T-cell (primary cell): ENCODE data around the gene ESR1. TPM values are rescaled to one million over a fixed set of nuclear protein-coding genes. Genes with fewer than 3 reads are reported as not detected.

Source experiments
- ATAC-seq, 4 experiments: fragments of 200-7000 bp in 3 of 4; fragments of 150-1000 bp in 1 of 4; cut with Tn5 transposase; replicated peaks in 1 of 4; 1 replicate in 3 of 4; 2 replicates in 1 of 4; pipeline ENCODE4 v1.10.0; 2021; ENCODE audit warnings: moderate library complexity in 3 of 4, mild to moderate bottlenecking in 2 of 4, moderate number of reproducible peaks in 1 of 4
- CTCF ChIA-PET, 2 donors: fragments of 300-600 bp; sonication (Branson Sonifier 250); formaldehyde crosslinking; loops; one replicate each; lab custom pipeline; 2022; ENCODE audit warnings: antibody characterized with exemption in 2 of 2; lab: Charles Lee
- POLR2A ChIA-PET, 2 donors: fragments of 300-600 bp; sonication (Branson Sonifier 250); formaldehyde crosslinking; loops; one replicate each; lab custom pipeline; 2022; ENCODE audit warnings: antibody characterized with exemption in 2 of 2; lab: Charles Lee
- DNase-seq, 35 experiments: peaks; one replicate each; pipeline versions ENCODE4 v3.0.0 to v3.0.0-alpha.2; 2013 to 2023
- H3K27ac ChIP-seq: one replicate; pipeline ENCODE4 v1.5.1; 2013; ENCODE audit warnings: low read length
- H3K27me3 ChIP-seq, 2 experiments: replicated peaks in 1 of 2; 1 replicate in 1 of 2; 2 replicates in 1 of 2; pipeline versions ENCODE4 v1.6.1 to v1.7.0; 2013; ENCODE audit warnings: low read length in 1 of 2, mixed read lengths in 1 of 2; ENCODE audit not compliant: control insufficient read depth in 2 of 2, insufficient read depth in 2 of 2; ENCODE audit errors: extremely low read depth in 1 of 2
- H3K36me3 ChIP-seq, 2 donors: 1 replicate in 1 of 2; 2 replicates in 1 of 2; pipeline versions ENCODE4 v1.6.1 to v1.7.0; 2013; ENCODE audit warnings: low read length in 1 of 2; ENCODE audit not compliant: control insufficient read depth in 2 of 2, insufficient read depth in 1 of 2; ENCODE audit errors: extremely low read depth in 1 of 2
- H3K4me1 ChIP-seq, 2 experiments: 1 replicate in 1 of 2; 2 replicates in 1 of 2; pipeline versions ENCODE4 v1.6.1 to v1.7.0; 2013; ENCODE audit warnings: low read length in 2 of 2, mixed read lengths in 1 of 2; ENCODE audit not compliant: insufficient read depth in 2 of 2, control insufficient read depth in 1 of 2; ENCODE audit errors: extremely low read depth in 1 of 2
- H3K4me3 ChIP-seq, 2 donors: 1 replicate in 1 of 2; 2 replicates in 1 of 2; pipeline versions ENCODE4 v1.5.1 to v1.7.0; 2013; ENCODE audit warnings: mild to moderate bottlenecking in 2 of 2, low read length in 1 of 2, moderate library complexity in 1 of 2; ENCODE audit not compliant: control insufficient read depth in 1 of 2; ENCODE audit errors: extremely low read depth in 1 of 2
- H3K9me3 ChIP-seq: 2 replicates; pipeline ENCODE4 v1.7.0; 2013
- H3K27ac Mint-ChIP-seq, 2 donors: one replicate each; pipeline ENCODE4 v1.8.0; 2020 to 2021; ENCODE audit warnings: mild to moderate bottlenecking in 2 of 2, mixed read lengths in 2 of 2
- H3K27me3 Mint-ChIP-seq, 2 donors: one replicate each; pipeline ENCODE4 v1.8.0; 2021 to 2022; ENCODE audit warnings: mixed read lengths in 2 of 2
- H3K36me3 Mint-ChIP-seq: one replicate; pipeline ENCODE4 v1.8.0; 2021; ENCODE audit warnings: mixed read lengths
- H3K4me1 Mint-ChIP-seq, 3 donors: one replicate each; pipeline ENCODE4 v1.8.0; 2020 to 2022; ENCODE audit warnings: mixed read lengths in 3 of 3, mild to moderate bottlenecking in 1 of 3
- H3K4me3 Mint-ChIP-seq, 3 donors: one replicate each; pipeline ENCODE4 v1.8.0; 2020 to 2022; ENCODE audit warnings: mild to moderate bottlenecking in 3 of 3, mixed read lengths in 3 of 3, moderate library complexity in 3 of 3
- H3K9me3 Mint-ChIP-seq, 3 donors: one replicate each; pipeline ENCODE4 v1.8.0; 2020 to 2022; ENCODE audit warnings: mixed read lengths in 3 of 3
- WGBS: methylation state at CpG from one replicate; pipeline ENCODE4 v1.1.5; 2013; ENCODE audit warnings: missing lambda C conversion rate; ENCODE audit not compliant: insufficient coverage; 5-methylcytosine and 5-hydroxymethylcytosine counted together
- total RNA-seq, 35 experiments: library from RNA in 6 of 35; stranded (reverse) in 6 of 35; fragments of 120-200 nt in 1 of 35; gene quantifications; one replicate each; pipeline versions ENCODE4 v1.2.1 to v1.2.4 and lab custom pipeline; 2013 to 2026

Gene ESR1
- total RNA-seq, 5 donors from 2014 or later (not counting 1 experiment from before 2014, with no cell fraction given) = 1.5 to 7.3 (median 5.8) TPM

GRCh38 chr6:152078804-152079203 lies 271.3 kb downstream of the ESR1 start:
- 93% methylated on average over 6 of the region's 7 CpGs for WGBS
- H3K27ac Mint-ChIP-seq = no peak overlapping the region
- no peak for ATAC-seq
- H3K4me3 Mint-ChIP-seq = no peak overlapping the region
- peaks cover 26% of the 10 kb centered on the region for H3K36me3 Mint-ChIP-seq
- peaks cover 5 to 43% (median 32%) of the 10 kb centered on the region in 3 donors for H3K9me3 Mint-ChIP-seq
- Histone ChIP-seq H3K27me3 (peaks cover 0 to 9% of the 10 kb centered on the region in 2 experiments), H3K36me3 (no peaks in the 10 kb centered on the region), H3K27ac (no peak overlapping the region), H3K4me3 (no peak overlapping the region), H3K4me1 (no peaks in the 10 kb centered on the region), H3K9me3 (peaks cover 2% of the 10 kb centered on the region)
- no peak for DNase-seq
- ChIA-PET POLR2A (no interaction called here), CTCF (no interaction called here)
- H3K4me1 Mint-ChIP-seq = no peaks in the 10 kb centered on the region
- peaks cover 10 to 15% of the 10 kb centered on the region in 2 donors for H3K27me3 Mint-ChIP-seq

DNA sequence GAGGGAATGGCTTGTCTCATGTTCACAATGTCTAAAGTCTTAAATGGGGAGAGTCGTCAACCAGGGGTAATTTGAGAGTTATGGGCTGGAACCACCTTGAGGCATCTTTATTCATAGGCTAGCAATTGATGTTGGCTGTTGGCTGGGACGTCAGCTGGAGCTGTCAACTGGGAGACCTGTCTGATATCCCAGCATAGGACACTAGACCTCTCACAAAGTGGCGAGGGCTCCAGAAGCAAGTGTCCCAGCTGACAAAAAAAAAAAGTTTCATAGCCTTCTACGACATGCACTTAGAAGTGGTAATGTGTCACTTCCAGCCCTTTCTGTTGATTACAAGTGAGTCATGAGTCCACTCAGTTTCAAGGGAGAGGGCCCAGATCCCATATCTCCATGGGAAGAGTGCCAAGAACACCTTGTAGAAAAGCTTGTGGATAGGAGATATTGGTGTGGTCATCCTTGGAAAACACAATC lies 278.0 kb downstream of the ESR1 start:
- H3K36me3 Mint-ChIP-seq = no peaks in the 10 kb centered on the region
- CTCF ChIA-PET = no interaction called here
- Histone ChIP-seq H3K27ac (no peak overlapping the region), H3K4me3 (no peak overlapping the region), H3K4me1 (no peaks in the 10 kb centered on the region), H3K27me3 (no peaks in the 10 kb centered on the region), H3K36me3 (no peaks in the 10 kb centered on the region), H3K9me3 (no peaks in the 10 kb centered on the region)
- no peaks in the 10 kb centered on the region for H3K4me1 Mint-ChIP-seq
- POLR2A ChIA-PET = no interaction called here
- ATAC-seq = no peak
- peaks cover 1 to 5% of the 10 kb centered on the region in 2 donors for H3K27me3 Mint-ChIP-seq
- H3K4me3 Mint-ChIP-seq = no peak overlapping the region
- DNase-seq = no peak
- H3K27ac Mint-ChIP-seq = no peak overlapping the region
- H3K9me3 Mint-ChIP-seq = peaks cover 0 to 5% (median 3%) of the 10 kb centered on the region in 3 donors
- WGBS = 92% methylated on average over 2 of the region's 4 CpGs

GRCh38 chr6:152086223-152086873 lies 278.9 kb downstream of the ESR1 start:
- WGBS = no CpG with 5 or more reads among the region's 3 CpGs
- Mint-ChIP-seq H3K36me3 (no peaks in the 10 kb centered on the region), H3K9me3 (peaks cover 0 to 5% (median 3%) of the 10 kb centered on the region in 3 donors), H3K4me1 (no peaks in the 10 kb centered on the region), H3K27me3 (peaks cover 0 to under 1% of the 10 kb centered on the region in 2 donors), H3K4me3 (no peak overlapping the region), H3K27ac (no peak overlapping the region)
- DNase-seq (no peak), ATAC-seq (no peak)
- Histone ChIP-seq H3K27me3 (no peaks in the 10 kb centered on the region), H3K9me3 (no peaks in the 10 kb centered on the region), H3K27ac (no peak overlapping the region), H3K36me3 (no peaks in the 10 kb centered on the region), H3K4me1 (no peaks in the 10 kb centered on the region), H3K4me3 (no peak overlapping the region)
- ChIA-PET POLR2A (no interaction called here), CTCF (no interaction called here)

DNA sequence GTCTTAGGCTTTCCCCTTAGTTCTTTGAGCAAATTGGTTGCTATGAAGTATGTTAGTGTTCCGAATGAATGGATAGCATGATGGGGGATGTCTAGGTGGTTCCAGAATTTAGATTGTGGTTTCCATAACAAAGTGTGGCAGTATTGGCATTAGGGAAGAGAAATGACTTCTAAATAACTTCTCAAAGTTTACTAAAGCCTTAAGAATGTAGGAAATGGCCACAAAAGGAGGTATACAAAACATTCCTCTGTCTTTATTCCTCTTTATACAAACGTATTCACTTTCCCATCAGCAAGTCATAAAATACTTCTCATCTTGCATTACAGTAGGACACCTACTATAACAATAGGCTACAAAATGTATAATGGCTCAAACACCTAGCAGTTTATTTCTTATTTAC lies 279.6 kb downstream of the ESR1 start:
- H3K27ac Mint-ChIP-seq = no peak overlapping the region
- no peak for DNase-seq
- H3K9me3 Mint-ChIP-seq = peaks cover 0 to 5% (median 3%) of the 10 kb centered on the region in 3 donors
- Histone ChIP-seq H3K9me3 (no peaks in the 10 kb centered on the region), H3K27ac (no peak overlapping the region), H3K36me3 (no peaks in the 10 kb centered on the region), H3K4me3 (no peak overlapping the region), H3K27me3 (no peaks in the 10 kb centered on the region), H3K4me1 (no peaks in the 10 kb centered on the region)
- CTCF ChIA-PET = no interaction called here
- no peaks in the 10 kb centered on the region for H3K27me3 Mint-ChIP-seq
- no peaks in the 10 kb centered on the region for H3K36me3 Mint-ChIP-seq
- H3K4me3 Mint-ChIP-seq = no peak overlapping the region
- WGBS = no CpG with 5 or more reads among the region's 2 CpGs
- no peaks in the 10 kb centered on the region for H3K4me1 Mint-ChIP-seq
- POLR2A ChIA-PET = no interaction called here
- no peak for ATAC-seq

DNA sequence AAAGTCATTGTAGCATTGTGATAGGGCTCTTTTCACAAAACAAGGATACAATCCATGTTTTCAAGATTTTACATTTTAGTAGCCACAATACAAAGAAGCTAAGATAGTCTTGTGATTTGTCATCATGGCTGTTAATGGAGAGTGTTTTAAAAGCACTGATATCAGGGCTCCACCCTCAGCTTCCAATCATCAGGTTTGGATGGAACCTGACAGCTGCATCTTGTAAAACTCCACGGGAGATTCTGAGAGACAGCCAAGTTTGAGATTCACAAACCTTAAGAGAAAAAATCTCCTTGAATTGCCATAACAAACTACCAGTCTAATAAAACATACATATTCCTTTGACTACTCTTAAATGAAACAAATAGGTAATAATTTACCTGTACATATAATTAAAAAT lies 280.2 kb downstream of the ESR1 start:
- Mint-ChIP-seq H3K27me3 (no peaks in the 10 kb centered on the region), H3K4me1 (no peaks in the 10 kb centered on the region), H3K9me3 (no peaks in the 10 kb centered on the region), H3K36me3 (no peaks in the 10 kb centered on the region), H3K27ac (no peak overlapping the region), H3K4me3 (no peak overlapping the region)
- H3K36me3 ChIP-seq = no peaks in the 10 kb centered on the region
- ChIA-PET CTCF (no interaction called here), POLR2A (no interaction called here)
- H3K27ac ChIP-seq = no peak overlapping the region
- no peaks in the 10 kb centered on the region for H3K9me3 ChIP-seq
- H3K4me1 ChIP-seq = no peaks in the 10 kb centered on the region
- ATAC-seq = no peak
- no peak for DNase-seq
- 80% methylated on average over 1 of the region's 1 CpG for WGBS
- H3K27me3 ChIP-seq = no peaks in the 10 kb centered on the region
- H3K4me3 ChIP-seq = no peak overlapping the region

DNA sequence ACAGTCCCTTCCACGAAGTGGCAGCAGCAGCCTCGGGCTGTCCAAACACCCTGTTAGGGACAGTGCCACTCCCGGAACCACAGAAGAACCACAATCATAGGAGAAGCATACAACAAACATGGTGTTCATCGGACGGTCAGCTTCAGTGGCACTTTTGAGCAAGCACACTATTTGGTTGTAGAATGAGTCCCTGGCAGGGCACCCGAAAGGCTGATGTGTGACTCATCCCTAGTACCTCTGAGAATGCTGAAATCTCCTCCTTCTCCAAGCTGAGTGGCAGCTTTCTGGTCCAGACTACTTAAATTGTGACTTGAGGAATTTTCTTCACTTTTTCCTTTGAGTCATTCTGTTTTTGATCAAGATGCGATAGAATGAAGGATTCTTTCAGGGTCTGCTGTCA lies 282.5 kb downstream of the ESR1 start:
- H3K9me3 ChIP-seq = no peaks in the 10 kb centered on the region
- no peaks in the 10 kb centered on the region for H3K36me3 ChIP-seq
- H3K4me1 Mint-ChIP-seq = no peaks in the 10 kb centered on the region
- H3K27ac ChIP-seq = no peak overlapping the region
- DNase-seq (no peak), ATAC-seq (no peak)
- no peak overlapping the region for H3K4me3 ChIP-seq
- H3K27ac Mint-ChIP-seq = no peak overlapping the region
- ChIA-PET POLR2A (no interaction called here), CTCF (interaction anchor here in 1 of 2 donors (0.5 kb wide), 1 partner anchor 247 kb away, joined by 3 read pairs; no protein-coding TSS in a partner anchor)
- H3K27me3 Mint-ChIP-seq = no peaks in the 10 kb centered on the region
- H3K4me3 Mint-ChIP-seq = no peak overlapping the region
- WGBS = 89% methylated on average over 4 of the region's 7 CpGs
- no peaks in the 10 kb centered on the region for H3K4me1 ChIP-seq
- H3K36me3 Mint-ChIP-seq = no peaks in the 10 kb centered on the region
- no peaks in the 10 kb centered on the region for H3K9me3 Mint-ChIP-seq
- H3K27me3 ChIP-seq = no peaks in the 10 kb centered on the region
